ENCODE measurements around the gene TMEM143. TPM values are rescaled to one million over a fixed set of nuclear protein-coding genes. Genes with fewer than 3 reads are reported as not detected.

TMEM143 gene
- total RNA-seq, 1 experiment from 2014 or later, result 7.5 TPM

GRCh38 chr19:48390188-48391099 lies 26.7 kb upstream of the TMEM143 start:
- peak; percentile 74 for DNase-seq (ENCODE audit: low spot score)
- peak overlapping the region; percentile 91 for H3K27ac ChIP-seq (ENCODE audit: low read depth, low read length, poor library complexity, severe bottlenecking)
- H3K4me1 ChIP-seq (ENCODE audit: insufficient read depth, low read length, poor library complexity, severe bottlenecking), result peaks cover 30% of the 10 kb centered on the region
- CTCF ChIA-PET, result interaction anchor here (0.9 to 2.0 kb wide), 8 partner anchors 18 to 103 kb away, joined by 3 to 15 read pairs (median 8); partner anchors contain the start of genes SYNGR4 and TMEM143
- H3K9me3 ChIP-seq (ENCODE audit: low read depth, low read length, poor library complexity, severe bottlenecking), result no peaks in the 10 kb centered on the region
- TF ChIP-seq EZH2 (IDR thresholded peaks at IDR 0.05; ENCODE audit: borderline replicate concordance, low read depth, low read length, poor library complexity, severe bottlenecking), result no peak
- TF ChIP-seq CTCF (conservative IDR thresholded peaks at IDR 0.05; ENCODE audit: low read depth, low read length), result peak; percentile 63
- no TSS peak for BruUV-seq (replicated peaks)
- H3K27me3 ChIP-seq (replicated peaks; ENCODE audit: insufficient read depth, low read depth, low read length, poor library complexity), result no peaks in the 10 kb centered on the region
- intact Hi-C loops (cut with micrococcal nuclease; ENCODE audit: unreplicated experiment), result loop anchor here (5.0 kb wide), 1 partner anchor 57 kb away; the partner anchor contains the start of gene GRWD1
- H3K4me3 ChIP-seq (ENCODE audit: low read depth, low read length, poor library complexity, severe bottlenecking), result peak overlapping the region; percentile 100
- peaks cover 39% of the 10 kb centered on the region for H3K36me3 ChIP-seq (ENCODE audit: insufficient read depth, low read length, poor library complexity, severe bottlenecking)
- POLR2A ChIA-PET (ENCODE audit: low non-redundant PET), result no interaction called here

- Histone ChIP-seq H3K36me3 (ENCODE audit: insufficient read depth, low read length, poor library complexity, severe bottlenecking) (peaks cover 69% of the 10 kb centered on the region), H3K9me3 (ENCODE audit: low read depth, low read length, poor library complexity, severe bottlenecking) (no peaks in the 10 kb centered on the region), H3K4me3 (ENCODE audit: low read depth, low read length, poor library complexity, severe bottlenecking) (no peak overlapping the region), H3K27ac (ENCODE audit: low read depth, low read length, poor library complexity, severe bottlenecking) (no peak overlapping the region), H3K4me1 (ENCODE audit: insufficient read depth, low read length, poor library complexity, severe bottlenecking) (peaks cover 5% of the 10 kb centered on the region), H3K27me3 (replicated peaks; ENCODE audit: insufficient read depth, low read depth, low read length, poor library complexity) (no peaks in the 10 kb centered on the region)
- no TSS peak for BruUV-seq (replicated peaks)
- intact Hi-C loops (cut with micrococcal nuclease; ENCODE audit: unreplicated experiment), result no loop called here
- ChIA-PET POLR2A (ENCODE audit: low non-redundant PET) (no interaction called here), CTCF (no interaction called here)
- no peak for DNase-seq (ENCODE audit: low spot score)
- TF ChIP-seq EZH2 (IDR thresholded peaks at IDR 0.05; ENCODE audit: borderline replicate concordance, low read depth, low read length, poor library complexity, severe bottlenecking), result no peak
- no peak for TF ChIP-seq CTCF (conservative IDR thresholded peaks at IDR 0.05; ENCODE audit: low read depth, low read length)
Measured at GRCh38 chr19:48386981-48387380, 23.2 kb upstream of the TMEM143 start.

- no peaks in the 10 kb centered on the region for H3K9me3 ChIP-seq (ENCODE audit: low read depth, low read length, poor library complexity, severe bottlenecking)
- peaks cover 73% of the 10 kb centered on the region for H3K36me3 ChIP-seq (ENCODE audit: insufficient read depth, low read length, poor library complexity, severe bottlenecking)
- H3K4me3 ChIP-seq (ENCODE audit: low read depth, low read length, poor library complexity, severe bottlenecking), result no peak overlapping the region
- intact Hi-C loops (cut with micrococcal nuclease; ENCODE audit: unreplicated experiment), result no loop called here
- ChIA-PET POLR2A (ENCODE audit: low non-redundant PET) (no interaction called here), CTCF (no interaction called here)
- no peak for DNase-seq (ENCODE audit: low spot score)
- no peak overlapping the region for H3K27ac ChIP-seq (ENCODE audit: low read depth, low read length, poor library complexity, severe bottlenecking)
- H3K4me1 ChIP-seq (ENCODE audit: insufficient read depth, low read length, poor library complexity, severe bottlenecking), result no peaks in the 10 kb centered on the region
- no peaks in the 10 kb centered on the region for H3K27me3 ChIP-seq (replicated peaks; ENCODE audit: insufficient read depth, low read depth, low read length, poor library complexity)
- TF ChIP-seq CTCF (conservative IDR thresholded peaks at IDR 0.05; ENCODE audit: low read depth, low read length) (no peak), EZH2 (IDR thresholded peaks at IDR 0.05; ENCODE audit: borderline replicate concordance, low read depth, low read length, poor library complexity, severe bottlenecking) (no peak)
- BruUV-seq (replicated peaks), result no TSS peak
Measured at GRCh38 chr19:48385461-48386087, 21.8 kb upstream of the TMEM143 start.

All from A673 (cell line).